GM18526 (cell line): ENCODE results near the gene SULT1B1.

Experiments
- POLR2A ChIP-seq: IDR thresholded peaks from 3 replicates; pipeline ENCODE4 v1.6.1; 2011; ENCODE audit not compliant: insufficient read length; ENCODE audit errors: extremely low read depth

The SULT1B1 gene

DNA sequence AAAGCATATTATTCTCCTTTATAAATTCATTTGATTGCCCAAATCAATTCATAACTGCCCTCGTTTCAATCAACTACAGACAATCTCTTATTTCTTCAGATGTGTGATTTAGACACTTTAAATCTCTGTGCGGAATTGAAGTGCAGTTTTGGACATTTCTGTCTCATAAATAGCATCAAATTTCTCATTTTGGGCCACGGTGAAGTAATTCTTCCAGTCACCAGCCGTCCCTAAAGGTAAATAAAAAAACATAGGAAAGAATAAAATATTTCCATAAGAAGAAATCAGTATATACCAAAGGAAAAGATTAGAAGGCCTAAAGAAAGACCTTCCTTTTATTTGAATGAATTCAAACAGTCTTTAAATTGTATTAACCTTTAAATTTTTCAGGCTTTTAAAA is 33.4 kb downstream of the SULT1B1 start:
- no peak for TF ChIP-seq POLR2A

DNA sequence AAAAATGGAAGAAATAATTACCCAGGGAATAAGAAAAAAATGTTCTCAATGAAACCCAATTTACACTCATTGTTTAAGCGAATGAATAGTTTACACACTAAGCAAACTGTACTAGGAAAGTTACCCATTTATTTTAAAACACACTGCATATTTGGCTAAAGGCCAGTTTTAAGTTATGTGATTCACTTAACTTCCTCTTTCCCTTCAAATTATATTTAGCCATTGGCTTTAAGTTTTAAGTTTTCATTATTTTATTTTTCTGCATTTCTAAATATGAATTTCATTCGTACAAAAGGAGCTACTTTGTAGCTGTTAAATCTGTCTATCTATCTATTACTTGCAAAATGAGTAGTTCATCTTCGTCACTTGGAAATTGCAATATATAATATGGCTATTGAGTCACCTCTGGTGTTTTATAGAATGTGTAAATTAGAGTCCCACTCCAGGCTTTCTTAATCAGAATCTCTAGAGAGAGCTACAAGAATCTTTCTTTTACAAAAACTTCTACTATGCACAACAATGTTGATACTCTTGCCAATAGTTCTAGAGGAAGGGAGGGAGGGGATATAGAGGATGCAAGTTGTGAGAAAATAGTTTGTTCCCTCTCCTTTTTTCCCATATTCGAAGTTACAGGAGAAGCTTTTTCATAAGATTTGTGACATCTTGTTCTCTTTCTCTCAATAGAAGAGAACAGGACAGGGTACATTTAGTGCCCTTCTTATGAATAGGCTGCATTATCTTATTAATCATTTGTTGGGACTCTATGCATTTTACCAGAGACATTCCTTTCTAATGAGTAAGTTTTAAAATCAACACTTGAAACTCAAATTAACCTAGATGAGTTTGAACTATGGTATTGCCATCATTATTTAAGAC is 41.8 kb downstream of the SULT1B1 start:
- no peak for TF ChIP-seq POLR2A

DNA sequence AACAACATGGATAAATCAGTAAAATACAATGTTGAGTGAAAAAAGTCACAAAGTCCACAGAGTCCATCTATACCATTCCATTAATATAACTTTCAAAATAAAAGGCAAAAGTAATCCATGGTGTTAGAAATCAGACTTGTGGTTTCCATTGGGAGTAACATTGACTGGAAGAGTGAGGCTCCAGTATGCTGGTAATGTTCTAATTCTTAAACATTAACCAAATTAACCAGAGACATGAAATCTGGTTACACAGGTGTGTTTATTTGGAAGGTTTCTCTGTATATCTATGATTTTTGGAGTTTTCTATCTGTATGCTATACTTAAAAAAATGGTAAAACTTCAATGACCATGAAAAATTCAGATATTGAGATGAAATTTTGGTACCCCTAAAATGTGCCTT is 42.6 kb downstream of the SULT1B1 start:
- TF ChIP-seq POLR2A: no peak

DNA sequence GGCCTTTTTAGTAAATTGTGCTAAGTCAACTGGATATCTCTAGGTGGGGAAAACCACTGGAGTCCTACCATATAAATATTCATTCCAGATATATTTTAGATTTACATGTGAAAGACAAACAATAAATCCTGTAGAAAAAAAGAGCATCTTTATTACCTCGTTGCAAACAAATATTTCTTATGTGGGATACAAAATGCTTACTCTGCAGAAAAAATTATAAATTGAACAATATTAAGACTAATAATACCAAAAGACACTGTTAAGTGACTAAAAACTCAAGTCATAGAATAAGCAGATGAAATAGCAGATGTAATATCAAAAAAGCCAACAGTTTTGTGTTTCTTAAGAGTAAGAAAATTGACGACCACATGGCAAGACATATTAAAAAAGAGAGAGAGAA is 43.8 kb downstream of the SULT1B1 start:
- TF ChIP-seq POLR2A: no peak

DNA sequence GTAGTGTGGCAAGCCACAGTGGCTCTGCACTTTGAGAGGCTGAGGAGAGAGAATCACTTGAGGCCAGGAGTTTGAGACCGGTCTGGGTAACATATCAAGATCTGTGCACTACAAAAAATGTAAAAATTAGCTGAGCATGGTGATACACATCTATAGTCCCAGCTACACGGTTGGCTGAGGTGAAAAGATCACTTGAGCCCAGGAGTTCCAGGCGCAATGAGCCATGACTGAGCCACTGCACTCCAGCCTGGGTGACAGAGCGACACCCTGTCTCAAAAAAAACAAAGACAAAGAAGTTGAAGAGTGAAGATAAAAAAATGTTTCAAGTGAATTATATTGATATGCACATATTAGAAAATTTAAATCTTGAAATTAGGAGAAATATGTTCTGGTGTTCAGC is 46.3 kb downstream of the SULT1B1 start:
- no peak for TF ChIP-seq POLR2A

DNA sequence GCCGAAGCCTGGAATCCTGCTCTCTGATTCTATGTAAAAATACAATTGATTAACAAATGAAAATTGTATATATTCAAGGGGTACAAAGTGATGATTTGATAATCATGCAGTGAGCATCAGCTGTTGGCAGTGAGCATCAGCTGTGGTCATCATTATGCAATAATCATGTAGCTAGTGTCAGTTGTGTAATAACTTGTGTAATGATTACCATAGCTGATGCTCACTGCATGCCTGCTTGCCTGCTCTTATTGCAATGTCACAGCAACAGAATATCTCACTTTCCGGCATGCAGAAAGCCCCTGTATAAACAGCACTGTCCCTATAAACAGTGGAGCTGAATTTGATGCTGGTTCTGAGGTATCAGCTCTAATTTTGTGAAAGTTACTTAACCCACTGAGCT is 46.8 kb downstream of the SULT1B1 start:
- TF ChIP-seq POLR2A: no peak

DNA sequence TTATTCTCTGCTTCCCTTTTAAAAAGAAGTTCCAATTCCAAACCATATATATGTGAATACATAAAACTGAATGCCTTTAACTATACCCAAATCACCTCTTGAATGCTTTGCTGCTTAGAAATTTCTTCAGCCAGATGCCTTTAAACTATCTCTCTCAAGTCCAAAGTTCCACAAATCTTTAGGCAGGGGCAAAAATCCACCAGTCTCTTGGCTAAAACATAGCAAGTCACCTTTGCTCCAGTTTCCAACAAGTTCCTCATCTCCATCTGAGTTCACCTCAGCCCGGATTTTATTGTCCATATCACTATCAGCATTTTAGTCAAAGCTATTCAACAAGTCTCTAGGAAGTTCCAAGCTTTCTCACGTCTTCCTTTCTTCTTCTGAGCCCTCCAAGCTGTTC is 49.8 kb downstream of the SULT1B1 start:
- TF ChIP-seq POLR2A: no peak

DNA sequence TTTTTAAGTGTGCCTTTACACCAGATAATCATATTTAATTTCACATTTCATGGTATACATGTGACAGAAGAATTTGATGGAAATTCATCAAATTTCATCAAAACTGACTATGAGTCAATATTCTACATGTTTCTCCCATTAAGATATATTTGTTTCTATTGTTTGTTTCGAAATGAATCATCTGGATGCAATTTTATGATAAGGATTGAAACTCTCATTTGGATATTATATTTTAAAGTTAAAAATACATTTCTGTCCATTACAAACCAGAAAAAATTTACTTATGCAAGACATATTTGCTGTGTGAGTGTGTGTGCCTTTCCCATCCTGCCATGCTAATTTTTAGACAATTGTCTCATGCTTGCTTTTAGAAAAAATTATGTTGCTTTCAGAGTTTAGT is 52.2 kb downstream of the SULT1B1 start:
- TF ChIP-seq POLR2A: no peak

DNA sequence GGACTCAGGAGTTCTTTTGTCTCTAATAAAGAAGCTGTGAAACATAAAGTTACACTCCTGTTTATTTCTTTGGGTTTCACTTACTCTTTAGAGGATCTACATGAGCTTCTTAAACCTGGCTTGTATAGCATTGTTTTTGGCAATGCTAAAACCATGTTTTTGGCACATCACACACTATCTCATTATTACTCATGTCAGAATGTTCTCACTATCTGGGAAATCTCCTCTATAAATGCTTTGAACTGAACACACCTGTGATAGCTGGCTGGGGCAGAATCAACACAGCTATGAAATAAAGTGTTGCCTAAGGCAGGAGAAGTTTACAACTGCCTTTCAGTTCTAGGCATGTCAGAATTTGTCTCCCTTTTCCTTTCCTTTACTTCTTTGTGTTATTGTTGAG is 52.6 kb downstream of the SULT1B1 start:
- no peak for TF ChIP-seq POLR2A

DNA sequence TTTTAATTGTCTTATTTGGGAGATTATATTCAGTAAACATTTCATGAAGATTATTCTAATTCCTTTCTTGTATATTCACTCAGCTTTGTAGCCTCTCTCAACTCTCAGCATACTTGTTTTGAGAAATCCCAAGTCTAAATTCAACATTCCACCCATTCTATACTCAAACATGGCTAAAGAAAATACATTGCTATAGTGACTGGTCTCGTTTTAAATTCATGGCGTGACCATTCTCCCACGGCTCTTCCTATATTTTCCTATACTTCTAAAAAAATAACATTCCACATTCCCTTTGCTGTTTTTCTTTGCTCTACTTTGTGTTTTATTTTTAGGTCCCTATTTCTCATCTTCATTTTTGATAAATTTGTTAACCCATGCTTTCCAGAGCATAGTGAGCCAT is 58.2 kb downstream of the SULT1B1 start:
- TF ChIP-seq POLR2A: no peak

DNA sequence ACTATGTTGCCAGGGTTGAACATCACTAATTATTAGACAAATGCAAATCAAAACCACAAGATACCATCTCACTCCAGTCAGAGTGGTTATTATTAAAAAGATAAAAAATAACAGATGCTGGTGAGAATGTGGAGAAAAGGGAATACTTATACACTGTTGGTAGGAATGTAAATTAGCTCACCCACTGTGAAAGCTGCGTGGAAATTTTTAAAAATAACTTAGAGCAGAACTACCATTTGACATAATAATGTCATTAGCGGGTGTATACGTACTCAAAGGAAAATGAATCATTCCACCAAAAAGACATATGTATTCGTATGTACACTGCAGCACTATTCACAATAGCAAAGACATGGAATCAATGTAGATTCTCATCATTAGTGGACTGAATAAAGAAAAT is 58.7 kb downstream of the SULT1B1 start:
- TF ChIP-seq POLR2A: no peak

DNA sequence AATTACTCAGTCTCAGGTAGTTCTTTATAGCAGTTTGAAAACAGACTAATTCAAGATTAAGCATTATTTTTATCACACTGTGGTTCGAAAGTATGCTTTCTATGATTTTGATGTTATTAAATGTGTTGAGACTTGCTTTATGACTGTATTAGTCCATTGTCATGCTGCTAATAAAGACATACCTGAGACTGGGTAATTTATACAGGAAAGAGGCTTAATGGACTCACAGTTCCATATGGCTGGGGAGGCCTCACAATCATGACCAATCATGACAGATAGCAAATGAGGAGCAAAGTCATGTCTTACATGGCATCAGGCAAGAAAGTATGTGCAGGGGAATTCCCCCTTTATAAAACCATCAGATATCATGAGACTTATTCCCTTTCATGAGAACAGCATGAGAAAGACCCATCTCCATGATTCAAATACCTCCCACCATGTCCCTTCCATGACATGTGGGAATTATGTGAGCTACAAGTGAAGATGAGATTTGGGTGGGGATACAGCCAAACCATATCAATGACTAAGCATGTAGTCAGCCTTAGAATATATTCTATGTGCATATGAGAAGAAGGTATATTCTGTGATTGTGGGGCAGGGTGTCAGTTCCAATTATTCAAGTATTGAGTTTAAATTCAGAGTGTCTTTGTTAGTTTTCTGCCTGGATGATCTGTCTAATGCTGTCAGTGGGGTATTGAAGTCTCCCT is 62.7 kb downstream of the SULT1B1 start:
- TF ChIP-seq POLR2A: no peak

DNA sequence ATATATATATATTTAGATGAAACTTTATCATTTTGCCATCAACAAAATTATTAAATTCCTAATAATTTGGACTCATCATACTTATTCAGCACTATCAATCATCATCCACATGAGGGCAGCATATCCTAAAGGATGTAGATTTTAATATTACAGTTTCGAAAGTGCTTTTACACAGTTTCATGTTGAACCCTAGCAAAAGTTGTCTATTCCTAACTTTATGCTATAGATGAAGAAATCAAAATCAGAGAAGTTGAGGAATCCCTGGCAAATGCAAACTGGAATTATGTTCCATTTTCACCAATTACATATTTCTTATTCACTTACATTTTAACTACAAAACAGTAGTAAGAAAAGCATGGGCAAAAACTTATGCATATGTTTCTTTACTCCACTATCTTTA is 70.8 kb downstream of the SULT1B1 start:
- no peak for TF ChIP-seq POLR2A

DNA sequence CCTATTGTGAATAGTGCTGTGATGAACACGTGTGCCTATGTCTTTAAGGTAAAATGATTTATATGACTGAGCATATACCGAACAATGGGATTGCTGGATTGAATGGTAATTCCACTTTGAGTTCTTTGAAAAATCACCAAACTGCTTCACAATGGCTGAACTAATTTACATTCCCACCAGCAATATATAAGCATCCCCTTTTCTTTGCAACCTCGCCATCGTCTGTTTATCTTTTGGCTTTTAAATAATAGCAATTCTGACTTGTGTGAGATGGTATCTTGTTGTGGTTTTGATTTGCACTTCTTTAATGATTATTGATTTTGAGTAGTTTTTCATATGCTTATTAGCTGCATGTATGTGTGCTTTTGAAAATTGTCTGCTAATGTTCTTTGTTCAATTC is 75.6 kb downstream of the SULT1B1 start:
- no peak for TF ChIP-seq POLR2A
